Epithelial cell of proximal tubule (primary cell): ENCODE measurements around the gene ROBO2. TPM values are rescaled to one million over a fixed set of nuclear protein-coding genes. Genes with fewer than 3 reads are reported as not detected.

Experiments
- DNase-seq: peaks from one replicate; pipeline ENCODE4 v3.0.0-alpha.2; 2011; ENCODE audit warnings: low read depth
- H3K4me3 ChIP-seq: 2 replicates; pipeline ENCODE4 v1.5.1; 2011; ENCODE audit warnings: low read depth, mild to moderate bottlenecking, low read length
- total RNA-seq: library from RNA; depleted of rRNA; stranded (reverse); fragments of >200 nt; gene quantifications from 2 replicates; pipeline ENCODE4 v1.2.3, GENCODE V29; 2015
- TF ChIP-seq, protein P1 (sequence below): conservative IDR thresholded peaks from 2 replicates; pipeline ENCODE4 v1.5.1; 2012; ENCODE audit warnings: low read depth, mild to moderate bottlenecking, low read length

ROBO2 gene
- total RNA-seq, 1 donor from 2014 or later = 0.52 TPM

GRCh38 chr3:77464111-77464688 lies 424.3 kb downstream of the ROBO2 start:
- TF ChIP-seq, protein P1, sequence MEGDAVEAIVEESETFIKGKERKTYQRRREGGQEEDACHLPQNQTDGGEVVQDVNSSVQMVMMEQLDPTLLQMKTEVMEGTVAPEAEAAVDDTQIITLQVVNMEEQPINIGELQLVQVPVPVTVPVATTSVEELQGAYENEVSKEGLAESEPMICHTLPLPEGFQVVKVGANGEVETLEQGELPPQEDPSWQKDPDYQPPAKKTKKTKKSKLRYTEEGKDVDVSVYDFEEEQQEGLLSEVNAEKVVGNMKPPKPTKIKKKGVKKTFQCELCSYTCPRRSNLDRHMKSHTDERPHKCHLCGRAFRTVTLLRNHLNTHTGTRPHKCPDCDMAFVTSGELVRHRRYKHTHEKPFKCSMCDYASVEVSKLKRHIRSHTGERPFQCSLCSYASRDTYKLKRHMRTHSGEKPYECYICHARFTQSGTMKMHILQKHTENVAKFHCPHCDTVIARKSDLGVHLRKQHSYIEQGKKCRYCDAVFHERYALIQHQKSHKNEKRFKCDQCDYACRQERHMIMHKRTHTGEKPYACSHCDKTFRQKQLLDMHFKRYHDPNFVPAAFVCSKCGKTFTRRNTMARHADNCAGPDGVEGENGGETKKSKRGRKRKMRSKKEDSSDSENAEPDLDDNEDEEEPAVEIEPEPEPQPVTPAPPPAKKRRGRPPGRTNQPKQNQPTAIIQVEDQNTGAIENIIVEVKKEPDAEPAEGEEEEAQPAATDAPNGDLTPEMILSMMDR = no peak
- DNase-seq = no peak
- H3K4me3 ChIP-seq = no peak overlapping the region

GRCh38 chr3:77466562-77467115 lies 426.7 kb downstream of the ROBO2 start:
- TF ChIP-seq, protein P1 = no peak
- no peak for DNase-seq
- H3K4me3 ChIP-seq = no peak overlapping the region

- DNase-seq = peak; percentile 91
- TF ChIP-seq, protein P1 = no peak
- no peak overlapping the region for H3K4me3 ChIP-seq
These were observed 428.1 kb downstream of the ROBO2 start for GRCh38 chr3:77467702-77468625.

DNA sequence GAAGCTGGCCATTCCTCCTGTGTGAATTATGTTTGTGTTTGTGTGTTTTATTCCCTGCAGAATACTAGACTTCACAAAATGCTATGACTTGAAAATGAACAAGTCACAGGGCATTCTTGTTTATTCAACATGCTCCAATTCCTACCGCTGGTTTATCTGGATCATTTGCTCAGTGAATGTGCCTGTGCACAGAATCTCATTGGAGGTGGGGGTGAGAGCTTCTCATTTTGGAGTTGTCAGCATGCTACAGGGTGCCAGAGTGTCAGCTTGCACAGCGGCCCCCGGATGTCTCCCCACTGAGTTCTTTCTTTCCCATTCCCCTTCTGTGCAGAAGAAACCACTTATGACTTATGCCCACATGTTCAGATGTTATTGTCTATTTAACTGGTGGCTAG lies 428.7 kb downstream of the ROBO2 start:
- DNase-seq = peak; percentile 12
- H3K4me3 ChIP-seq = no peak overlapping the region
- TF ChIP-seq, protein P1 = no peak

DNA sequence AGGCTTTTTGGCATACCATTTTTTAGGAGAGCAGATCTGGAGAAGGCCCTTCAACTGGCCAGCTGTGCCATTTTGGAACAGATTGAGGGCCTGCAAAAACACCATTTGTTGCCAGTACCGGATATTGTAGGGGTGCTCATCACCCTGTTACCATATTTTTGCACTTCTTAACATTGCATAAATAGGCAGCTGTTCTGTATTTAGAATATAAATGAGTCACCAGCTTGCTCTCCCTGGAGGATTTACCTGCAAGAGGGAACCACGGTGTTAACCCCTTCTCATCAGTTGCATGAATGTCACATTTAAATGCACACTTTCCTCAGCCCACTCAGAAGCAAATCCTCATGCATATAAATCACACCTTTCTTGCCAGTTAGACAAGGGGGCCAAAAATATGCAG lies 435.6 kb downstream of the ROBO2 start:
- TF ChIP-seq, protein P1 = no peak
- DNase-seq = no peak
- no peak overlapping the region for H3K4me3 ChIP-seq

DNA sequence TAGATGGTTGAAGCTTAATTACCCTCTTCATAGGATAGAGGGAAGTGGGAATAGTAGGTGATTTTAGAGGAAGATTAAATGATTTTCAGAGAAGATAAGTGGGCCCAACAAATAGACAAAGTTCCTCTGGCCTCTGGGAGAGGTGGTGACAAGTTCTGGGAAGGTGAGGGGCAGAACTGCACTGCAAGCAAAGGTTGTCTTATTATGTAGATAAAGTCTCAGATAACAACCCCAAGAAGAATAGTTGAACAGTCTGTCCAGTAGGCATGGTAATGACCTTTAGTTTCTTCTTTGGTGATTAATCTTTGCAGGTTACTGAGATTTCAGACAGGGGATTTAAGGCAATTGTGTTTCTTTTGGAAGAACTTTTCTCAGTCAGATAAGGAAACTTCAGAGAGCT lies 439.1 kb downstream of the ROBO2 start:
- no peak for DNase-seq
- TF ChIP-seq, protein P1 = no peak
- no peak overlapping the region for H3K4me3 ChIP-seq

- DNase-seq = no peak
- TF ChIP-seq, protein P1 = no peak
- no peak overlapping the region for H3K4me3 ChIP-seq
These were observed 449.3 kb downstream of the ROBO2 start for GRCh38 chr3:77489216-77489615.
